GM10266 (cell line): ENCODE results near the gene ERCC4.
A peak's percentile ranks its signal among the peaks of the same experiment; 100 is the strongest.

Experiments used
- DNase-seq: peaks from one replicate; pipeline ENCODE4 v3.0.0; 2012; ENCODE audit errors: extremely low spot score
- TF ChIP-seq, protein P1 (sequence below): IDR thresholded peaks from 2 replicates; pipeline ENCODE4 v1.5.1; 2012; ENCODE audit warnings: mild to moderate bottlenecking, low read depth; ENCODE audit not compliant: control insufficient read depth, insufficient read depth; ENCODE audit errors: missing control alignments

Gene ERCC4

DNA sequence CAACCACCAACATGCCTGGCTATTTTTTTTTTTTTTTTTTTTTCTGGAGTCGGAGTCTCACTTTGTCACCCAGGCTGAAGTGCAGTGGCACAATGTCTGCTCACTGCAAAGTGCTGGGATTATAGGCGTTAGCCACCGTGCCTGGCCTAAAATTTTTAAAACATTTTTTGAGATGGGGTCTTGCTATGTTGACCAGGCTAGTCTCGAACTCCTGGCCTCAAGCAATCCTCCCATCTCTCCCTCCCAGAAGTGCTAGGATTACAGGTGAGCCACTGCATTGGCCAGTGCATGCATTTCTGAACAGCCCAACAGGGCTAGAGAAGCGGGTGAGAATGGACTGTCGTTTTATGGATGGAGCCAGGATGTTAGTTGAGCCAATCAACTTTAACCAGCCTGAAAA lies 72.4 kb downstream of the ERCC4 start:
- TF ChIP-seq, protein P1, sequence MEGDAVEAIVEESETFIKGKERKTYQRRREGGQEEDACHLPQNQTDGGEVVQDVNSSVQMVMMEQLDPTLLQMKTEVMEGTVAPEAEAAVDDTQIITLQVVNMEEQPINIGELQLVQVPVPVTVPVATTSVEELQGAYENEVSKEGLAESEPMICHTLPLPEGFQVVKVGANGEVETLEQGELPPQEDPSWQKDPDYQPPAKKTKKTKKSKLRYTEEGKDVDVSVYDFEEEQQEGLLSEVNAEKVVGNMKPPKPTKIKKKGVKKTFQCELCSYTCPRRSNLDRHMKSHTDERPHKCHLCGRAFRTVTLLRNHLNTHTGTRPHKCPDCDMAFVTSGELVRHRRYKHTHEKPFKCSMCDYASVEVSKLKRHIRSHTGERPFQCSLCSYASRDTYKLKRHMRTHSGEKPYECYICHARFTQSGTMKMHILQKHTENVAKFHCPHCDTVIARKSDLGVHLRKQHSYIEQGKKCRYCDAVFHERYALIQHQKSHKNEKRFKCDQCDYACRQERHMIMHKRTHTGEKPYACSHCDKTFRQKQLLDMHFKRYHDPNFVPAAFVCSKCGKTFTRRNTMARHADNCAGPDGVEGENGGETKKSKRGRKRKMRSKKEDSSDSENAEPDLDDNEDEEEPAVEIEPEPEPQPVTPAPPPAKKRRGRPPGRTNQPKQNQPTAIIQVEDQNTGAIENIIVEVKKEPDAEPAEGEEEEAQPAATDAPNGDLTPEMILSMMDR = no peak
- no peak for DNase-seq

DNA sequence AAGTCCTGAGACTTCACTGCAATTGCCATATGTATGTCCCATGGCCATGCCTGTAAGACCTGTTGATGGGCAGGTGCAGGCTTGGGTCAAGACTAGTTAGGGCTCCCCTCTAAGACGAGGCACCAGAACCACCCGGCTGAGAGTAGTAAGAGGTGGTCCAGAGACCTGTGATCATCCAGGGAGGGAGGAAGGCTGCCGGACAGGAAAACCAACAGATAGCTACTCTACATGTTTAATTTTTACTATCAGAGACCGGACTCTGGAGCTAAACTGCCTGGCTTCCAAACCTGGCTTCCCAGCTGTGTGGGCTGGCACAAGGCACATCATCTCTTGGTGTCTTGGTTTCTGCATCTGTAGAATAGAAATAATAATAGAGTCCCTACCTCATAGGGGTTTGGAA lies 73.0 kb downstream of the ERCC4 start:
- TF ChIP-seq, protein P1 = no peak
- DNase-seq = no peak

DNA sequence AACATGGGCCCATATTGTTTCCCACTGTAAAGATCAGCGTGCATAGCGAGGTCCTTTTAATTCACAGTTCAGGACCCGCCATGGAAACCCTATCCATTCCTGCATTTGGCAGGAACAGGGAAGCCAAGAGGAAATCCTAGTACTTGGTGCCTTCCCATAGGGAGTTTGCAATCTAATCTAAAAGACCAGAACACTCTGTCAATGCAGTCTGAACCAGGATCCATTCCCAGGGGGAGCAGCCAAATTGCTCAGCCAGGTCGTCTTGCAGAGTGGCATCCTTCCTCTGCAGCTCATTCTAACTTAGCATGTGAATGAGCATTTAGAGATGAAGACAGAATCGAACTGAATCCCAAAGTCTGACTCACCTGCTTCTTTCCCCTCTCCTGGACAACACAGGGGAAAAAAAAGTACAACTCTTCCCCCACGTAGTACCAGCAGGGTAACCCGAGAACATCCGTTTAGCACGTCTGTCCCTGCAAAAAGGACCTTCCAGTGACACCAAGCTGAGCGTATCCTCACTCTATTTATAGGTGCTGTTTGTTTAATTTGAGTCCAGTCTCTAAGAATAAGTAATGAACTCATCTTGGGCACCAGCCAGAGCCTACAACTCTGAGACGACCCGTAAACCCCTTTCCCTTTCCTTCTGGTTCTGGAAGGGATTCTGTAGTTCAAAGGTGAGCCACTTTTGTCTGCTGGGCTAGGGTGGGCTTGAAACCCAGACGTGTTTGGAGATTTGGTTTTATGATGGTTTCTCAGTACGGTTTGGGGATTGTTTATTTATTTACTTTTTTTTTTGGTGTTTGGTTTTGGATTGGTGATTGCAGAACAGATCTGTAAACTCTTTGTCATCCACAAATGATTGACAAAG lies 74.5 kb downstream of the ERCC4 start:
- TF ChIP-seq, protein P1 = no peak
- DNase-seq = no peak

DNA sequence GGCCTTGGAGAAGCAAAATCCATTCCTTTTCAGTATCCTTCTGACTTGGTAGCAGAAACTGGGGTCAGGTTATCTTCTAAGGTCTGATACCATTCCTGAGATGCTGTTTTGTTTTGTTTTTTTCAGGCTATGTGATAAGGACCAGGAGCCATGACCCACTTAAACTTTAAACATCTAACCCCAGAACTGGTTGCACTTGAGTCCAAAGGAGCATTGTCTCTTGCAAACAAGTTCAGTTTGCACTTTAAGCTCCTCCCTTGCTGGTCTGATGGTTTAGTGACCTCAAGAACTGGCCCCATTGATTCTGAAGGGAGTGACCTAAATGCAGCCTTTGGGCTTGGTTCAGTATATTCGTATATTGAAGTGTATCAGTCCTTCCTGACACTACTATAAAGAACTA lies 75.2 kb downstream of the ERCC4 start:
- TF ChIP-seq, protein P1 = no peak

DNA sequence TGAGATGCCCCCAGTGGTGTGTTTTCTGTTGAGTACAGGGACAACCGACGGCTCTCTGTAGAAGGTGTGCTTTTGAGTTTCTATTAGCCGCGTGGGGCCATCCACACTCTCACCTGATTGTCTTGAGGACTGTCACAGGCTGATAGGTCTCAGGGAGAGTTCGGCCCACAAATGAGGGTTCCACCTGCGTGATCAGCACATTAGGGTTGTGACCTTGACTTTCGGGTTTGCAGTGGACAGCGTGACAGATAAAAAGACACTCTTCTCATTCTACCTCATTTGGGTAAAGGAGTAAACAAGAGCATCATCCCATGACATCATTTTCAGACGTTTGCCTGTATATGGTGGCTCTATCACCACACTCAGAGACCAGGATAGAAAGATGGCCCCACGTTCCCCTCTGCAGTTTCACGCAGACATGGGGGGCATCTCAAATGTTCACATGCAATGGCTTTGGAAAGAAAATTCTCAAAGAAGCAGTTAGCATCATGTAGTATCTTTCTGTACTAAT lies 76.9 kb downstream of the ERCC4 start:
- DNase-seq = no peak
- TF ChIP-seq, protein P1 = no peak

More for the DNA sequence above, 75.2 kb downstream of the ERCC4 start:
- DNase-seq = no peak

DNA sequence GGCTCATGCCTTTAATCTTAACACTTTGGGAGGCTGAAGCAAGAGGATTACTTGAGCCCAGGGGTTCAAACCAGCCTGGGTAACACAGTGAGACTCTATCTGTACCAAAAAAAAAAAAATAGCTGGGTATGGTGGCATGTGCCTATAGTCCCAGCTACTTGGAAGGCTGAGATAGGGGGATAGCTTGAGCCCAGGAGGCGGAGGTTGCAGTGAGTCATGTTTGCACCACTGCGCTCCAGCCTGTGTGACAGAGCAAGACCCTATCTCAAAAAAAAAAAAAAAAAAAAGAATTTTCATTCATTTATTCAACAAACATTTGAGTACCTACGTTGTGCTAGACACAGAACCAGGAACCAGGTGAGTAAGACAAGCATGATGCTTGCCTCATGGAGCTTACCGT lies 77.6 kb downstream of the ERCC4 start:
- TF ChIP-seq, protein P1 = no peak

DNA sequence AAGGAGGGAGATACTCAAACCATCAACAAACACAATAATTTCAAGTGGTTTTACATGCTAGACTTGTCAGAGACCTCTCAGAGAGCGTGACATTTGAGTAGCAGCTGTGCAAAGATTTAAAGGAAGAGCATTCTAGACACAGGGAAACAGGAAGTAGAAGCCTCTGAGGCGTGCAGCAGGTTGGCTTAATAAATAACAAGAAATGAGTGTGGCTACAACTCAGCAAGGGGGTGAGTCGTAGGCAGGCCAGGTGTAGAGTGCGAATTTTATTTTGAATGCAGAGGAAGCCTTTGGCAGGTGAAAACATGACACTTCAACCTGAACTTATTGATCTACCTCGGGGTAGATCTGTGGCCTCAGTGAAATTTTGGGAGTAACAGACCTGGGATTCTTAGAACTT lies 78.0 kb downstream of the ERCC4 start:
- peak; percentile 30 for DNase-seq
- TF ChIP-seq, protein P1 = no peak

More for the DNA sequence above, 77.6 kb downstream of the ERCC4 start:
- DNase-seq = no peak
